Measurements from ENCODE around the gene MARCHF9. TPM values are rescaled to one million over a fixed set of nuclear protein-coding genes. Genes with fewer than 3 reads are reported as not detected.

The MARCHF9 gene
- total RNA-seq, 2 donors from 2014 or later = 13.6 to 15.8 TPM

DNA sequence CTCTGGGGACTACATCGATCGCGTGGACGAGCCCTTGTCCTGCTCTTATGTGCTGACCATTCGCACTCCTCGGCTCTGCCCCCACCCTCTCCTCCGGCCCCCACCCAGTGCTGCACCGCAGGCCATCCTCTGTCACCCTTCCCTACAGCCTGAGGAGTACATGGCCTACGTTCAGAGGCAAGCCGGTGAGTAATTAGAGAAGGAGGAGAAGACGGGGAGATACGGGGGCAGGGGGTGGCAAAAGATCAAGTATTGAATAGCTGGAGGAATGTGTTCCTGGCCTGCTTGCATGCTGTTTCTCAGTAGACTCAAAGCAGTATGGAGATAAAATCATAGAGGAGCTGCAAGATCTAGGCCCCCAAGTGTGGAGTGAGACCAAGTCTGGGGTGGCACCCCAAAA lies 39.1 kb upstream of the MARCHF9 start:
- Mint-ChIP-seq H3K27ac (no peak overlapping the region), H3K27me3 (ENCODE audit: insufficient read depth) (no peaks in the 10 kb centered on the region), H3K36me3 (ENCODE audit: low read depth) (peaks cover 50% of the 10 kb centered on the region), H3K4me1 (no peaks in the 10 kb centered on the region), H3K9me3 (peaks cover 2% of the 10 kb centered on the region), H3K4me3 (no peak overlapping the region)
- no peak overlapping the region for H3K4me3 ChIP-seq (ENCODE audit: low read length)
- 97 to 98% methylated on average over 7 to 12 of the region's 12 CpGs for WGBS, 2 experiments (ENCODE audit: insufficient coverage in 1 of 2, insufficient read length in 1 of 2)
- H3K36me3 ChIP-seq (ENCODE audit: control insufficient read depth, insufficient read depth, low read length) = peaks cover 23% of the 10 kb centered on the region
- DNase-seq = no peak
- no peaks in the 10 kb centered on the region for H3K4me1 ChIP-seq (ENCODE audit: control insufficient read depth, insufficient read depth, low read length)
- TF ChIP-seq, protein P1, sequence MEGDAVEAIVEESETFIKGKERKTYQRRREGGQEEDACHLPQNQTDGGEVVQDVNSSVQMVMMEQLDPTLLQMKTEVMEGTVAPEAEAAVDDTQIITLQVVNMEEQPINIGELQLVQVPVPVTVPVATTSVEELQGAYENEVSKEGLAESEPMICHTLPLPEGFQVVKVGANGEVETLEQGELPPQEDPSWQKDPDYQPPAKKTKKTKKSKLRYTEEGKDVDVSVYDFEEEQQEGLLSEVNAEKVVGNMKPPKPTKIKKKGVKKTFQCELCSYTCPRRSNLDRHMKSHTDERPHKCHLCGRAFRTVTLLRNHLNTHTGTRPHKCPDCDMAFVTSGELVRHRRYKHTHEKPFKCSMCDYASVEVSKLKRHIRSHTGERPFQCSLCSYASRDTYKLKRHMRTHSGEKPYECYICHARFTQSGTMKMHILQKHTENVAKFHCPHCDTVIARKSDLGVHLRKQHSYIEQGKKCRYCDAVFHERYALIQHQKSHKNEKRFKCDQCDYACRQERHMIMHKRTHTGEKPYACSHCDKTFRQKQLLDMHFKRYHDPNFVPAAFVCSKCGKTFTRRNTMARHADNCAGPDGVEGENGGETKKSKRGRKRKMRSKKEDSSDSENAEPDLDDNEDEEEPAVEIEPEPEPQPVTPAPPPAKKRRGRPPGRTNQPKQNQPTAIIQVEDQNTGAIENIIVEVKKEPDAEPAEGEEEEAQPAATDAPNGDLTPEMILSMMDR (conservative IDR thresholded peaks at IDR 0.05) = no peak
- H3K9me3 ChIP-seq (ENCODE audit: control insufficient read depth, low read length) = no peaks in the 10 kb centered on the region
- no peaks in the 10 kb centered on the region for H3K27me3 ChIP-seq (ENCODE audit: control insufficient read depth, insufficient read depth, low read length, poor library complexity, severe bottlenecking)
- H3K27ac ChIP-seq (ENCODE audit: low read depth, low read length) = no peak overlapping the region
- H3K9ac ChIP-seq (ENCODE audit: extremely low read depth, low read length, poor library complexity, severe bottlenecking) = no peak overlapping the region

DNA sequence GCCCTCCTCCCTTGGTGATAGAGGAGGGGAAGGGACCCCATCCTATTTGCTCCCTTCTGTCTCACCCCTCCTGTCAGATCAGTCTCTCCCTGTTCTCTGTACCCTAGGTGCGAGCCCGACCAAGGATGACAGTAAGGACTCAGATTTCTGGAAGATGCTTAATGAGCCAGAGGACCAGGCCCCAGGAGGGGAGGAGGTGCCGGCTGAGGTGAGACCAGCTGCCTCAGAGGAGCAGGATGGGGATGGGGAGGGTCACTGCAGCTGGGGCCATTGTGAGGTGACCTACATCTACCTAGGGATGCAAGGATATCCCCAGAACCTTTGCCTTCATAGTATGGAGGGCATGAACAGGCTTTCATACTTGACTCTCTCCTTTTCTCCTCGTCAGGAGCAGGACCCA lies 38.6 kb upstream of the MARCHF9 start:
- no peaks in the 10 kb centered on the region for H3K27me3 Mint-ChIP-seq (ENCODE audit: insufficient read depth)
- H3K36me3 Mint-ChIP-seq (ENCODE audit: low read depth) = peaks cover 53% of the 10 kb centered on the region
- H3K27ac ChIP-seq (ENCODE audit: low read depth, low read length) = no peak overlapping the region
- H3K9ac ChIP-seq (ENCODE audit: extremely low read depth, low read length, poor library complexity, severe bottlenecking) = no peak overlapping the region
- no peaks in the 10 kb centered on the region for H3K27me3 ChIP-seq (ENCODE audit: control insufficient read depth, insufficient read depth, low read length, poor library complexity, severe bottlenecking)
- H3K36me3 ChIP-seq (ENCODE audit: control insufficient read depth, insufficient read depth, low read length) = peaks cover 27% of the 10 kb centered on the region
- no peak overlapping the region for H3K27ac Mint-ChIP-seq
- 91 to 100% methylated on average over 2 to 4 of the region's 4 CpGs for WGBS, 2 experiments (ENCODE audit: insufficient coverage in 1 of 2, insufficient read length in 1 of 2)
- no peaks in the 10 kb centered on the region for H3K4me1 ChIP-seq (ENCODE audit: control insufficient read depth, insufficient read depth, low read length)
- H3K4me1 Mint-ChIP-seq = no peaks in the 10 kb centered on the region
- H3K4me3 ChIP-seq (ENCODE audit: low read length) = no peak overlapping the region
- no peak for DNase-seq
- TF ChIP-seq, protein P1 (conservative IDR thresholded peaks at IDR 0.05) = no peak
- peaks cover 2% of the 10 kb centered on the region for H3K9me3 Mint-ChIP-seq
- H3K4me3 Mint-ChIP-seq = no peak overlapping the region
- no peaks in the 10 kb centered on the region for H3K9me3 ChIP-seq (ENCODE audit: control insufficient read depth, low read length)

DNA sequence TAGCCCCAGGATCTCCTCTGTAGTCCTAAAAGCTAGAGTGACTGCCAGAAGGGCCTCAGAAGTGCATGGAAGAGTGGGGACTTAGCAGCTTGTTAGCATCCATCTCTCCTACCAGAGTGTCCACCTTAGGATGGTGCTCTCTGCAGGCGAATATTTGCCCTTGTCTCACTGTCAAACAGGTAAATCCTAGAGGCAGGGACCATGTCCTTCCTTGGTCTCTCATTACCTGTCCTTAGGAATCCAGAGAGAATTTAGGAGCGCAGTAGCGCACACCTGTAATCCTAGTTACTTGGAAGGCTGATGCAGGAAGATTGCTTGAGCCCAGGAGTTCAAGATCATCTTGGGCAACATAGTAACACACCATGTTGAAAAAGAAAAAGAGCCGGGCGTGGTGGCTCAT lies 37.8 kb upstream of the MARCHF9 start:
- no peak for DNase-seq
- Mint-ChIP-seq H3K4me3 (no peak overlapping the region), H3K36me3 (ENCODE audit: low read depth) (peaks cover 53% of the 10 kb centered on the region), H3K4me1 (no peaks in the 10 kb centered on the region), H3K27me3 (ENCODE audit: insufficient read depth) (no peaks in the 10 kb centered on the region), H3K9me3 (no peaks in the 10 kb centered on the region), H3K27ac (no peak overlapping the region)
- TF ChIP-seq, protein P1 (conservative IDR thresholded peaks at IDR 0.05) = no peak
- no peaks in the 10 kb centered on the region for H3K27me3 ChIP-seq (ENCODE audit: control insufficient read depth, insufficient read depth, low read length, poor library complexity, severe bottlenecking)
- no peak overlapping the region for H3K9ac ChIP-seq (ENCODE audit: extremely low read depth, low read length, poor library complexity, severe bottlenecking)
- H3K4me1 ChIP-seq (ENCODE audit: control insufficient read depth, insufficient read depth, low read length) = no peaks in the 10 kb centered on the region
- no peak overlapping the region for H3K4me3 ChIP-seq (ENCODE audit: low read length)
- no peaks in the 10 kb centered on the region for H3K9me3 ChIP-seq (ENCODE audit: control insufficient read depth, low read length)
- peaks cover 27% of the 10 kb centered on the region for H3K36me3 ChIP-seq (ENCODE audit: control insufficient read depth, insufficient read depth, low read length)
- 90 to 93% methylated on average over 3 to 5 of the region's 5 CpGs for WGBS, 2 experiments (ENCODE audit: insufficient coverage in 1 of 2, insufficient read length in 1 of 2)
- no peak overlapping the region for H3K27ac ChIP-seq (ENCODE audit: low read depth, low read length)

All from endodermal cell (in vitro differentiated cells).